H1 (cell line): ENCODE results near the gene CMSS1. TPM values are rescaled to one million over a fixed set of nuclear protein-coding genes. Genes with fewer than 3 reads are reported as not detected.

Experiments used
- CBX8 ChIP-seq: fragments of 300-800, 300-1000 bp; sonication (generic); IDR thresholded peaks from 2 replicates; pipeline ENCODE4 v1.7.1; 2016; ENCODE audit warnings: low read depth, low read length, borderline replicate concordance
- KDM5A ChIP-seq: fragments of 200-600 bp; IDR thresholded peaks from 2 replicates; pipeline ENCODE4 v1.7.1; 2012; ENCODE audit warnings: mild to moderate bottlenecking, low read length, inconsistent platforms, mixed read lengths
- SIX5 ChIP-seq: IDR thresholded peaks from 2 replicates; pipeline ENCODE4 v1.6.1; 2011; ENCODE audit warnings: mild to moderate bottlenecking, low read depth, low read length
- polyA plus RNA-seq, 7 experiments: library from polyadenylated mRNA; depleted of rRNA in 3 of 7; stranded (reverse) in 5 of 7; unstranded in 2 of 7; fragments of >200 nt in 5 of 7; fragments of 200-250 nt in 2 of 7; gene quantifications; 1 replicate in 5 of 7; 2 replicates in 1 of 7; 4 replicates in 1 of 7; pipeline versions ENCODE4 v1.2.1 to v1.2.3, GENCODE V29; 2011 to 2013; ENCODE audit warnings: missing spikeins in 2 of 7, mixed read lengths in 2 of 7
- total RNA-seq: library from RNA; stranded (reverse); fragmentation: NEBNext Ultra II Directional; extraction: Animal tissue kit (Norgen Biotek cat#: 25700); gene quantifications from 2 replicates; pipeline ENCODE4 v1.2.1, GENCODE V29; 2021

Gene CMSS1
- total and polyA plus RNA-seq, 2 of the 8 experiments (the other 6 are each of a cell fraction or from before 2014, with no cell fraction given), result 15.2 to 75.1 TPM

GRCh38 chr3:100225883-100226282 is 408.2 kb downstream of the CMSS1 start (continued):
- TF ChIP-seq SIX5, result no peak
- TF ChIP-seq KDM5A, result no peak
- no peak for TF ChIP-seq CBX8
